HCT116 (cell line): Measurements from ENCODE around the gene ZNF497.

Experiments
- EGR1 ChIP-seq: IDR thresholded peaks from 2 replicates; pipeline ENCODE4 v1.6.1; 2012; ENCODE audit warnings: low read depth
- EZH2 ChIP-seq: fragments of 200-600 bp; sonication (generic); IDR thresholded peaks from 2 replicates; pipeline ENCODE4 v1.6.1; 2017; ENCODE audit warnings: antibody characterized with exemption, mixed run types
- EZH2phosphoT487 ChIP-seq: fragments of 200-600 bp; IDR thresholded peaks from 2 replicates; pipeline ENCODE4 v1.6.1; 2018; ENCODE audit warnings: antibody characterized with exemption, borderline replicate concordance
- POLR2A ChIP-seq: IDR thresholded peaks from 2 replicates; pipeline ENCODE4 v1.7.0; 2011; ENCODE audit warnings: borderline replicate concordance; ENCODE audit not compliant: insufficient read depth, insufficient read length; ENCODE audit errors: extremely low read depth
- POLR2AphosphoS5 ChIP-seq: IDR thresholded peaks from 2 replicates; pipeline ENCODE4 v1.6.1; 2011; ENCODE audit warnings: mild to moderate bottlenecking, low read depth, low read length, moderate library complexity
- TCF7L2 ChIP-seq: IDR thresholded peaks from 2 replicates; pipeline ENCODE4 v1.7.0; 2011; ENCODE audit warnings: borderline replicate concordance, inconsistent platforms; ENCODE audit not compliant: insufficient read depth, insufficient read length; ENCODE audit errors: extremely low read depth
- YY1 ChIP-seq: IDR thresholded peaks from 2 replicates; pipeline ENCODE4 v1.6.1; 2011; ENCODE audit warnings: low read length, low read depth, moderate library complexity, mild to moderate bottlenecking; ENCODE audit not compliant: insufficient replicate concordance; ENCODE audit errors: extremely low read depth
- ZNF274 ChIP-seq: fragments of 200-500 bp; sonication (Bioruptor generic); IDR thresholded peaks from 2 replicates; pipeline ENCODE4 v1.6.1; 2014; ENCODE audit warnings: mild to moderate bottlenecking, low read depth, low read length, inconsistent platforms
- TF ChIP-seq, protein P1 (sequence below), 3 experiments: fragments of 200-600 bp in 1 of 3; sonication (generic) in 1 of 3; IDR thresholded peaks in 2 of 3; conservative IDR thresholded peaks in 1 of 3; 2 replicates each; pipeline ENCODE4 v1.5.1; 2012 to 2017; ENCODE audit warnings: low read depth in 2 of 3, low read length in 2 of 3, antibody characterized with exemption in 1 of 3, borderline replicate concordance in 1 of 3, control low read depth in 1 of 3, mild to moderate bottlenecking in 1 of 3, mixed read lengths in 1 of 3, mixed run types in 1 of 3, moderate library complexity in 1 of 3; ENCODE audit not compliant: insufficient read depth in 1 of 3
- TF ChIP-seq, protein P2 (sequence below): IDR thresholded peaks from 2 replicates; pipeline ENCODE4 v1.6.1; 2012
- TF ChIP-seq, protein P3 (sequence below): IDR thresholded peaks from 2 replicates; pipeline ENCODE4 v1.6.1; 2012

DNA sequence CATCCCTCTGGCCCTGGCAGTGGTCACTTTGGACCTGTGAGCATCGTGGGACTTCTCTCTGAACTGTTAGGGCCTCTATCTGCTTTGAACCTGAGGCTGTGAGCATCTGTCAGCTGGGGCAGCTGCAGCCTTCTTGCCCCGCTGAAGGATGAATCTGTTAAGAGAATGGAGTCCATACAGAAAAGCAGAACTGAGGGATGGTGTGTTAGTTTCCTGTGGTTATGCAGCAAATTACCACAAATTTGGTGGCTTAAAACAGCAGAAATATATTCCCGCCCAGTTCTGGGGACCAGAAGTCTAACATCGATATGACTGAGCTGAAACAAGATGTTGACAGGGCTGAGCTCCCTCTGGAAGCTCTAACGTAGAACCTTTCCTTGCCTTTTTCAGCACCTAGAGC is 1.6 kb upstream of the ZNF497 start:
- TF ChIP-seq, protein P1, sequence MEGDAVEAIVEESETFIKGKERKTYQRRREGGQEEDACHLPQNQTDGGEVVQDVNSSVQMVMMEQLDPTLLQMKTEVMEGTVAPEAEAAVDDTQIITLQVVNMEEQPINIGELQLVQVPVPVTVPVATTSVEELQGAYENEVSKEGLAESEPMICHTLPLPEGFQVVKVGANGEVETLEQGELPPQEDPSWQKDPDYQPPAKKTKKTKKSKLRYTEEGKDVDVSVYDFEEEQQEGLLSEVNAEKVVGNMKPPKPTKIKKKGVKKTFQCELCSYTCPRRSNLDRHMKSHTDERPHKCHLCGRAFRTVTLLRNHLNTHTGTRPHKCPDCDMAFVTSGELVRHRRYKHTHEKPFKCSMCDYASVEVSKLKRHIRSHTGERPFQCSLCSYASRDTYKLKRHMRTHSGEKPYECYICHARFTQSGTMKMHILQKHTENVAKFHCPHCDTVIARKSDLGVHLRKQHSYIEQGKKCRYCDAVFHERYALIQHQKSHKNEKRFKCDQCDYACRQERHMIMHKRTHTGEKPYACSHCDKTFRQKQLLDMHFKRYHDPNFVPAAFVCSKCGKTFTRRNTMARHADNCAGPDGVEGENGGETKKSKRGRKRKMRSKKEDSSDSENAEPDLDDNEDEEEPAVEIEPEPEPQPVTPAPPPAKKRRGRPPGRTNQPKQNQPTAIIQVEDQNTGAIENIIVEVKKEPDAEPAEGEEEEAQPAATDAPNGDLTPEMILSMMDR (IDR thresholded peaks at IDR 0.05 in 2 of 3, conservative IDR thresholded peaks at IDR 0.05 in 1 of 3; ENCODE audit: borderline replicate concordance in 1 of 3, insufficient read depth in 1 of 3, low read depth in 2 of 3, low read length in 2 of 3) = no peak
- TF ChIP-seq POLR2A = no peak
- TF ChIP-seq EZH2 = no peak
- TF ChIP-seq YY1 = no peak
- TF ChIP-seq TCF7L2 = no peak
- TF ChIP-seq, protein P2, sequence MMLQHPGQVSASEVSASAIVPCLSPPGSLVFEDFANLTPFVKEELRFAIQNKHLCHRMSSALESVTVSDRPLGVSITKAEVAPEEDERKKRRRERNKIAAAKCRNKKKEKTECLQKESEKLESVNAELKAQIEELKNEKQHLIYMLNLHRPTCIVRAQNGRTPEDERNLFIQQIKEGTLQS = no peak
- no peak for TF ChIP-seq EZH2phosphoT487
- TF ChIP-seq, protein P3, sequence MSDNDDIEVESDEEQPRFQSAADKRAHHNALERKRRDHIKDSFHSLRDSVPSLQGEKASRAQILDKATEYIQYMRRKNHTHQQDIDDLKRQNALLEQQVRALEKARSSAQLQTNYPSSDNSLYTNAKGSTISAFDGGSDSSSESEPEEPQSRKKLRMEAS = no peak
- TF ChIP-seq EGR1 = no peak
- TF ChIP-seq ZNF274 = no peak
- no peak for TF ChIP-seq POLR2AphosphoS5
